ENCODE data around the gene DACT3.

The DACT3 gene

GRCh38 chr19:46610413-46610775 lies 50.6 kb downstream of the DACT3 start:
- no peak for DNase-seq

- no peak for DNase-seq
Measured at GRCh38 chr19:46609511-46610412, 51.2 kb downstream of the DACT3 start.

GRCh38 chr19:46608581-46609345 lies 52.2 kb downstream of the DACT3 start:
- no peak for DNase-seq

- DNase-seq, result no peak
Measured at GRCh38 chr19:46608178-46608577, 52.8 kb downstream of the DACT3 start.

GRCh38 chr19:46607448-46607841 lies 53.5 kb downstream of the DACT3 start:
- DNase-seq, result no peak

- no peak for DNase-seq
Measured at GRCh38 chr19:46606681-46607447, 54.1 kb downstream of the DACT3 start.

GRCh38 chr19:46606019-46606418 lies 55.0 kb downstream of the DACT3 start:
- no peak for DNase-seq

- DNase-seq, result no peak
Measured at GRCh38 chr19:46605356-46605821, 55.6 kb downstream of the DACT3 start.

- DNase-seq, result no peak
Measured at GRCh38 chr19:46604781-46605355, 56.1 kb downstream of the DACT3 start.

- no peak for DNase-seq
Measured at GRCh38 chr19:46603752-46604231, 57.2 kb downstream of the DACT3 start.

GRCh38 chr19:46603195-46603637 lies 57.8 kb downstream of the DACT3 start:
- no peak for DNase-seq

GRCh38 chr19:46602392-46603194 lies 58.4 kb downstream of the DACT3 start:
- peak in 1 of 3 donors; percentile 20 for DNase-seq

- no peak for DNase-seq
Measured at GRCh38 chr19:46601318-46602224, 59.4 kb downstream of the DACT3 start, which contains the start of gene CALM3. CALM3 (plus strand) TSS chr19:46601330; CDS start chr19:46601435, 105 bp downstream.

- DNase-seq, result peak; percentile 98 to 99 (median 98)
Measured at GRCh38 chr19:46600384-46601317, 60.3 kb downstream of the DACT3 start.

GRCh38 chr19:46599716-46600373 lies 61.1 kb downstream of the DACT3 start:
- no peak for DNase-seq

- DNase-seq, result no peak
Measured at GRCh38 chr19:46598372-46598917, 62.5 kb downstream of the DACT3 start.

Data from suppressor macrophage treated with lipopolysaccharide for 1 hour (primary cell).